ENCODE measurements around the gene RNF220. TPM values are rescaled to one million over a fixed set of nuclear protein-coding genes. Genes with fewer than 3 reads are reported as not detected.

Gene RNF220
- total RNA-seq, 1 donor from 2014 or later = 22.9 TPM

GRCh38 chr1:44436401-44437106 lies 31.5 kb downstream of the RNF220 start:
- no peak for DNase-seq

- DNase-seq = no peak
Measured at GRCh38 chr1:44437107-44437716, 32.2 kb downstream of the RNF220 start.

- no peak for DNase-seq
Measured at GRCh38 chr1:44442791-44443190, 37.7 kb downstream of the RNF220 start.

- no peak for DNase-seq
Measured at GRCh38 chr1:44447051-44447810, 42.2 kb downstream of the RNF220 start.

GRCh38 chr1:44453798-44454349 lies 48.8 kb downstream of the RNF220 start:
- DNase-seq = no peak

- no peak for DNase-seq
Measured at GRCh38 chr1:44454704-44455103, 49.6 kb downstream of the RNF220 start.

- no peak for DNase-seq
Measured at GRCh38 chr1:44460107-44460882, 55.2 kb downstream of the RNF220 start.

GRCh38 chr1:44464361-44464760 lies 59.3 kb downstream of the RNF220 start:
- DNase-seq = no peak

- no peak for DNase-seq
Measured at GRCh38 chr1:44467566-44467965, 62.5 kb downstream of the RNF220 start.

GRCh38 chr1:44471911-44472453 lies 66.9 kb downstream of the RNF220 start:
- no peak for DNase-seq

GRCh38 chr1:44472620-44473525 lies 67.8 kb downstream of the RNF220 start:
- DNase-seq = no peak

GRCh38 chr1:44476891-44477290 lies 71.8 kb downstream of the RNF220 start:
- DNase-seq = no peak

GRCh38 chr1:44481701-44482100 lies 76.6 kb downstream of the RNF220 start:
- no peak for DNase-seq

GRCh38 chr1:44483089-44483874 lies 78.2 kb downstream of the RNF220 start:
- no peak for DNase-seq

GRCh38 chr1:44484155-44484688 lies 79.2 kb downstream of the RNF220 start:
- DNase-seq = no peak

- DNase-seq = peak; percentile 9
Measured at GRCh38 chr1:44485229-44485933, 80.3 kb downstream of the RNF220 start.

- no peak for DNase-seq
Measured at GRCh38 chr1:44485934-44486460, 80.9 kb downstream of the RNF220 start.

- DNase-seq = no peak
Measured at GRCh38 chr1:44489481-44489880, 84.4 kb downstream of the RNF220 start.
